Liver (tissue), 3 donors: ENCODE data around the gene PARD3B.
A peak's percentile ranks its signal among the peaks of the same experiment; 100 is the strongest.

Source experiments
- NR2F2 ChIP-seq: IDR thresholded peaks from 2 replicates; pipeline ENCODE4 v1.6.1; 2016; ENCODE audit warnings: antibody characterized with exemption
- RAD21 ChIP-seq, 2 donors: IDR thresholded peaks; 2 replicates each; pipeline ENCODE4 v1.6.1; 2016; ENCODE audit warnings: antibody characterized with exemption in 2 of 2, mild to moderate bottlenecking in 2 of 2
- SP1 ChIP-seq: IDR thresholded peaks from 2 replicates; pipeline ENCODE4 v1.6.1; 2018; ENCODE audit warnings: antibody characterized with exemption, mild to moderate bottlenecking
- TAF1 ChIP-seq: conservative IDR thresholded peaks from 2 replicates; pipeline ENCODE4 v1.6.1; 2016; ENCODE audit warnings: antibody characterized with exemption, mild to moderate bottlenecking
- TF ChIP-seq, protein P1 (sequence below): fragments of 150-350 bp; IDR thresholded peaks from 2 replicates; pipeline ENCODE4 v1.5.1; 2017; ENCODE audit warnings: improper control_type of control experiment, low read depth, low read length; ENCODE audit not compliant: missing input control
- TF ChIP-seq, protein P2 (sequence below): IDR thresholded peaks from 2 replicates; pipeline ENCODE4 v1.6.1; 2016; ENCODE audit warnings: antibody characterized with exemption
- donor health status: healthy.
- donor health status: healthy.

DNA sequence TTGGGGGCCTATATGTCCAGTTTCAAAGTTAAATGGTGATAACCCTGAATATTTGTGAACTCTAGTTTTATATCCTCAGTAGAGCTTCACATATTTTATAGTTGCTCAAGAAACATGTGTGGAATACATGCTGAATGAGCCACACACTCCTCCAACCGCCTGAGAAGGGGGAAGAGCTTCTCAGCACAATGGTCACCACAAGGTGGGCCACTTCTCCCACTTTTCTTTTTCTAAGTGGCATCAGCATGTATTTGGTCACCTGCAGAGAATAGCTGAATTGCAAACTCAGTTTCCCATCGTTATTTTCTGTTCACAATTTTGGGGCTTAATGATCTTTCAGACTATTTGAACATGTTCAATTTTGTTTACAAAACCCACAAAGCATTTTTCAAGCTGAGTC lies 340.5 kb downstream of the PARD3B start:
- TF ChIP-seq TAF1 = no peak
- TF ChIP-seq SP1 = no peak
- TF ChIP-seq, protein P1, sequence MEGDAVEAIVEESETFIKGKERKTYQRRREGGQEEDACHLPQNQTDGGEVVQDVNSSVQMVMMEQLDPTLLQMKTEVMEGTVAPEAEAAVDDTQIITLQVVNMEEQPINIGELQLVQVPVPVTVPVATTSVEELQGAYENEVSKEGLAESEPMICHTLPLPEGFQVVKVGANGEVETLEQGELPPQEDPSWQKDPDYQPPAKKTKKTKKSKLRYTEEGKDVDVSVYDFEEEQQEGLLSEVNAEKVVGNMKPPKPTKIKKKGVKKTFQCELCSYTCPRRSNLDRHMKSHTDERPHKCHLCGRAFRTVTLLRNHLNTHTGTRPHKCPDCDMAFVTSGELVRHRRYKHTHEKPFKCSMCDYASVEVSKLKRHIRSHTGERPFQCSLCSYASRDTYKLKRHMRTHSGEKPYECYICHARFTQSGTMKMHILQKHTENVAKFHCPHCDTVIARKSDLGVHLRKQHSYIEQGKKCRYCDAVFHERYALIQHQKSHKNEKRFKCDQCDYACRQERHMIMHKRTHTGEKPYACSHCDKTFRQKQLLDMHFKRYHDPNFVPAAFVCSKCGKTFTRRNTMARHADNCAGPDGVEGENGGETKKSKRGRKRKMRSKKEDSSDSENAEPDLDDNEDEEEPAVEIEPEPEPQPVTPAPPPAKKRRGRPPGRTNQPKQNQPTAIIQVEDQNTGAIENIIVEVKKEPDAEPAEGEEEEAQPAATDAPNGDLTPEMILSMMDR = no peak
- TF ChIP-seq, protein P2, sequence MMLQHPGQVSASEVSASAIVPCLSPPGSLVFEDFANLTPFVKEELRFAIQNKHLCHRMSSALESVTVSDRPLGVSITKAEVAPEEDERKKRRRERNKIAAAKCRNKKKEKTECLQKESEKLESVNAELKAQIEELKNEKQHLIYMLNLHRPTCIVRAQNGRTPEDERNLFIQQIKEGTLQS = no peak
- TF ChIP-seq NR2F2 = no peak
- peak in 1 of 2 donors; percentile 51 for TF ChIP-seq RAD21 (IDR thresholded peaks at IDR 0.05)
